IPS DF 6.9 (cell line): ENCODE data around the gene OR4C16.

Source experiments
- DNase-seq: peaks from one replicate; pipeline ENCODE4 v3.0.0-alpha.2; 2013; ENCODE audit warnings: low read depth, low spot score
- H3K27ac ChIP-seq: one replicate; pipeline ENCODE4 v1.5.1; 2013; ENCODE audit warnings: low read length, control low read depth
- H3K27me3 ChIP-seq: 2 replicates; pipeline ENCODE4 v1.6.1; 2013; ENCODE audit warnings: mild to moderate bottlenecking, low read length; ENCODE audit not compliant: control insufficient read depth, insufficient read depth
- H3K36me3 ChIP-seq: 2 replicates; pipeline ENCODE4 v1.6.1; 2013; ENCODE audit warnings: low read length; ENCODE audit not compliant: control insufficient read depth, insufficient read depth
- H3K4me1 ChIP-seq: 2 replicates; pipeline ENCODE4 v1.6.1; 2013; ENCODE audit warnings: low read length; ENCODE audit not compliant: control insufficient read depth, insufficient read depth
- H3K4me3 ChIP-seq: 2 replicates; pipeline ENCODE4 v1.5.1; 2013; ENCODE audit warnings: mild to moderate bottlenecking, low read length
- H3K9me3 ChIP-seq: 2 replicates; pipeline ENCODE4 v1.6.1; 2013; ENCODE audit warnings: low read length, inconsistent platforms; ENCODE audit not compliant: control insufficient read depth, insufficient read depth
- WGBS: extraction: QIAGEN DNeasy Blood & Tissue Kit; methylation state at CpG from one replicate; pipeline ENCODE4 v1.1.7; 2013; ENCODE audit warnings: mixed read lengths, missing lambda C conversion rate; ENCODE audit not compliant: insufficient read length, insufficient coverage; 5-methylcytosine and 5-hydroxymethylcytosine counted together

The OR4C16 gene

DNA sequence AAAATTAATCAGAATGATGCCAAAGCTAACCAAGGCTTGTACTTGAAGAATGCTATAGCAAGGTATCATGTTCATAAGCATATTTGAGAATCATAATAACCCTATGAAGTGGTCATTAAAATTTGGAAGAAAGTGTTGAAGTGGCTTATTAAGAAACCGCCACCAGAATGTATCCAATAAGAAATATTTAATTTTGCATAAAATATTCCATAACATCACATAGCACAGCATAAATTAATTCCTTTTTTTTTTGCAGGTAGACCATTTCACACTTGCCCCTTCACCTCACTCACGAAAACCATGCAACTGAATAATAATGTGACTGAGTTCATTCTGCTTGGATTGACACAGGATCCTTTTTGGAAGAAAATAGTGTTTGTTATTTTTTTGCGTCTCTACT is at the start of gene OR4C16:
OR4C16 (plus strand) TSS at position 301 of the 400 bp plus-strand sequence; CDS start at position 301, 0 bp downstream.
- no peak within 1 kb of the TSS for H3K4me3 ChIP-seq
- no CpG with 5 or more reads among the region's 3 CpGs for WGBS
- no peaks in the 10 kb centered on the region for H3K36me3 ChIP-seq
- DNase-seq = no peak
- H3K27me3 ChIP-seq = no peaks in the 10 kb centered on the region
- H3K9me3 ChIP-seq = peaks cover 2% of the 10 kb centered on the region; the same call in 1 of the 2 replicates
- H3K4me1 ChIP-seq = no peaks in the 10 kb centered on the region
- H3K27ac ChIP-seq = no peak within 1 kb of the TSS

DNA sequence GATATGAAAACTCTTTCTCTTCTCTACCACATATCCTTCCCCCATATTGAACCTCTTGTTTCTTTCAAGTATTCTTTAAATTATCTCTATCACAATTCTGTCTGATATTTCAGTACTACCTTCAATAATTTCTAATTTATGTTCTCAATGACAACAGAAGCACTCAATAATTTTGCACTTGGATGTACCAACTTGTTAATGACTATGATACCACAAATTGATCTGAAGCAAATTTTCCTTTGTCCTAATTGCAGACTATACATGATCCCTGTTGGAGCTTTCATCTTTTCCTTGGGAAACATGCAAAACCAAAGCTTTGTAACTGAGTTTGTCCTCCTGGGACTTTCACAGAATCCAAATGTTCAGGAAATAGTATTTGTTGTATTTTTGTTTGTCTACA is 17.8 kb upstream of the OR4C16 start, which contains the start of gene OR4C15:
OR4C15 (plus strand) TSS at position 301 of the 400 bp plus-strand sequence; CDS start at position 301, 0 bp downstream.
- Histone ChIP-seq H3K4me3 (no peak within 1 kb of the TSS), H3K4me1 (no peaks in the 10 kb centered on the region), H3K27me3 (no peaks in the 10 kb centered on the region), H3K27ac (no peak within 1 kb of the TSS), H3K36me3 (no peaks in the 10 kb centered on the region), H3K9me3 (peaks cover 8% of the 10 kb centered on the region)
- DNase-seq = no peak

DNA sequence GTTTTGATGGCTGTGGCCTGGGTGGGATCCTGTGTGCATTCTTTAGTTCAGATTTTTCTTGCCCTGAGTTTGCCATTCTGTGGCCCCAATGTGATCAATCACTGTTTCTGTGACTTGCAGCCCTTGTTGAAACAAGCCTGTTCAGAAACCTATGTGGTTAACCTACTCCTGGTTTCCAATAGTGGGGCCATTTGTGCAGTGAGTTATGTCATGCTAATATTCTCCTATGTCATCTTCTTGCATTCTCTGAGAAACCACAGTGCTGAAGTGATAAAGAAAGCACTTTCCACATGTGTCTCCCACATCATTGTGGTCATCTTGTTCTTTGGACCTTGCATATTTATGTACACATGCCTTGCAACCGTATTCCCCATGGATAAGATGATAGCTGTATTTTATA is 620 bp downstream of the OR4C16 start:
- no peaks in the 10 kb centered on the region for H3K36me3 ChIP-seq
- no peak overlapping the region for H3K4me3 ChIP-seq
- no peaks in the 10 kb centered on the region for H3K4me1 ChIP-seq
- no CpG with 5 or more reads among the region's 1 CpG for WGBS
- no peak overlapping the region for H3K27ac ChIP-seq
- no peaks in the 10 kb centered on the region for H3K27me3 ChIP-seq
- no peak for DNase-seq
- peaks cover 5% of the 10 kb centered on the region for H3K9me3 ChIP-seq

- WGBS = no CpG with 5 or more reads among the region's 2 CpGs
- Histone ChIP-seq H3K27me3 (no peaks in the 10 kb centered on the region), H3K36me3 (no peaks in the 10 kb centered on the region), H3K27ac (no peak within 1 kb of the TSS), H3K9me3 (no peaks in the 10 kb centered on the region), H3K4me3 (no peak within 1 kb of the TSS), H3K4me1 (no peaks in the 10 kb centered on the region)
- no peak for DNase-seq
These were observed 35.6 kb downstream of the OR4C16 start, which contains the start of gene OR4C11 for GRCh38 chr11:55607545-55607944. OR4C11 (minus strand) TSS chr11:55607645; CDS start chr11:55604373, 3,272 bp downstream.
